ENCODE results near the gene KCTD16. TPM values are rescaled to one million over a fixed set of nuclear protein-coding genes. Genes with fewer than 3 reads are reported as not detected.
A peak's percentile ranks its signal among the peaks of the same experiment; 100 is the strongest.

Gene KCTD16
- polyA plus RNA-seq, 4 donors, result under 0.01 to 1.8 (median 0.10) TPM

GRCh38 chr5:144438237-144438636 lies 267.6 kb downstream of the KCTD16 start:
- Histone ChIP-seq H3K27ac (ENCODE audit: low read depth in 1 of 3, low read length in 2 of 3) (no peak overlapping the region), H3K4me3 (ENCODE audit: low read depth in 1 of 3, low read length in 3 of 3) (no peak overlapping the region), H3K36me3 (ENCODE audit: control insufficient read depth in 3 of 3, insufficient read depth in 2 of 3, low read depth in 1 of 3, low read length in 3 of 3) (no peaks in the 10 kb centered on the region), H3K4me1 (ENCODE audit: control insufficient read depth in 3 of 3, insufficient read depth in 2 of 3, low read depth in 1 of 3, low read length in 2 of 3) (no peaks in the 10 kb centered on the region), H3K9me3 (ENCODE audit: control insufficient read depth in 2 of 2, insufficient read depth in 1 of 2, low read depth in 1 of 2, low read length in 1 of 2) (no peaks in the 10 kb centered on the region), H3K27me3 (ENCODE audit: control insufficient read depth in 3 of 3, insufficient read depth in 3 of 3, low read length in 3 of 3) (no peaks in the 10 kb centered on the region)
- DNase-seq, result no peak
- WGBS, 3 donors, result 85 to 91% (median 91%) methylated on average over 4 of the region's 4 CpGs
- no peak for FAIRE-seq

- H3K9me3 ChIP-seq (ENCODE audit: control insufficient read depth in 2 of 2, insufficient read depth in 1 of 2, low read depth in 1 of 2, low read length in 1 of 2), result no peaks in the 10 kb centered on the region
- no peak for FAIRE-seq
- H3K27me3 ChIP-seq (ENCODE audit: control insufficient read depth in 3 of 3, insufficient read depth in 3 of 3, low read length in 3 of 3), result no peaks in the 10 kb centered on the region
- H3K27ac ChIP-seq (ENCODE audit: low read depth in 1 of 3, low read length in 2 of 3), result no peak overlapping the region
- 59 to 78% (median 64%) methylated on average over 2 of the region's 2 CpGs for WGBS, 3 donors
- no peak overlapping the region for H3K4me3 ChIP-seq (ENCODE audit: low read depth in 1 of 3, low read length in 3 of 3)
- H3K36me3 ChIP-seq (ENCODE audit: control insufficient read depth in 3 of 3, insufficient read depth in 2 of 3, low read depth in 1 of 3, low read length in 3 of 3), result no peaks in the 10 kb centered on the region
- no peak for DNase-seq
- H3K4me1 ChIP-seq (ENCODE audit: control insufficient read depth in 3 of 3, insufficient read depth in 2 of 3, low read depth in 1 of 3, low read length in 2 of 3), result no peaks in the 10 kb centered on the region
Measured at GRCh38 chr5:144448457-144448856, 277.8 kb downstream of the KCTD16 start.

- Histone ChIP-seq H3K4me3 (ENCODE audit: low read depth in 1 of 3, low read length in 3 of 3) (no peak overlapping the region), H3K4me1 (ENCODE audit: control insufficient read depth in 3 of 3, insufficient read depth in 2 of 3, low read depth in 1 of 3, low read length in 2 of 3) (no peaks in the 10 kb centered on the region), H3K27me3 (ENCODE audit: control insufficient read depth in 3 of 3, insufficient read depth in 3 of 3, low read length in 3 of 3) (no peaks in the 10 kb centered on the region), H3K36me3 (ENCODE audit: control insufficient read depth in 3 of 3, insufficient read depth in 2 of 3, low read depth in 1 of 3, low read length in 3 of 3) (no peaks in the 10 kb centered on the region), H3K9me3 (ENCODE audit: control insufficient read depth in 2 of 2, insufficient read depth in 1 of 2, low read depth in 1 of 2, low read length in 1 of 2) (no peaks in the 10 kb centered on the region), H3K27ac (ENCODE audit: low read depth in 1 of 3, low read length in 2 of 3) (no peak overlapping the region)
- WGBS, 3 donors, result 44 to 76% (median 52%) methylated on average over 2 of the region's 2 CpGs
- peak in 1 of 2 donors; percentile 31 for DNase-seq
- no peak for FAIRE-seq
Measured at GRCh38 chr5:144451187-144451973, 280.7 kb downstream of the KCTD16 start.

GRCh38 chr5:144453753-144454152 lies 283.1 kb downstream of the KCTD16 start:
- no peak for FAIRE-seq

GRCh38 chr5:144457160-144457559 lies 286.5 kb downstream of the KCTD16 start:
- 54 to 61% (median 56%) methylated on average over 3 of the region's 3 CpGs for WGBS, 3 donors
- Histone ChIP-seq H3K4me1 (ENCODE audit: control insufficient read depth in 3 of 3, insufficient read depth in 2 of 3, low read depth in 1 of 3, low read length in 2 of 3) (no peaks in the 10 kb centered on the region), H3K4me3 (ENCODE audit: low read depth in 1 of 3, low read length in 3 of 3) (no peak overlapping the region), H3K27ac (ENCODE audit: low read depth in 1 of 3, low read length in 2 of 3) (no peak overlapping the region), H3K36me3 (ENCODE audit: control insufficient read depth in 3 of 3, insufficient read depth in 2 of 3, low read depth in 1 of 3, low read length in 3 of 3) (no peaks in the 10 kb centered on the region), H3K27me3 (ENCODE audit: control insufficient read depth in 3 of 3, insufficient read depth in 3 of 3, low read length in 3 of 3) (no peaks in the 10 kb centered on the region), H3K9me3 (ENCODE audit: control insufficient read depth in 2 of 2, insufficient read depth in 1 of 2, low read depth in 1 of 2, low read length in 1 of 2) (no peaks in the 10 kb centered on the region)
- DNase-seq (no peak), FAIRE-seq (no peak)

More at GRCh38 chr5:144453753-144454152, 283.1 kb downstream of the KCTD16 start:
- WGBS, 3 donors, result 35 to 56% (median 36%) methylated on average over 4 of the region's 4 CpGs
- no peaks in the 10 kb centered on the region for H3K4me1 ChIP-seq (ENCODE audit: control insufficient read depth in 3 of 3, insufficient read depth in 2 of 3, low read depth in 1 of 3, low read length in 2 of 3)
- H3K9me3 ChIP-seq (ENCODE audit: control insufficient read depth in 2 of 2, insufficient read depth in 1 of 2, low read depth in 1 of 2, low read length in 1 of 2), result no peaks in the 10 kb centered on the region
- no peaks in the 10 kb centered on the region for H3K27me3 ChIP-seq (ENCODE audit: control insufficient read depth in 3 of 3, insufficient read depth in 3 of 3, low read length in 3 of 3)
- no peak for DNase-seq
- no peak overlapping the region for H3K4me3 ChIP-seq (ENCODE audit: low read depth in 1 of 3, low read length in 3 of 3)
- H3K36me3 ChIP-seq (ENCODE audit: control insufficient read depth in 3 of 3, insufficient read depth in 2 of 3, low read depth in 1 of 3, low read length in 3 of 3), result no peaks in the 10 kb centered on the region
- H3K27ac ChIP-seq (ENCODE audit: low read depth in 1 of 3, low read length in 2 of 3), result no peak overlapping the region

GRCh38 chr5:144458216-144458615 lies 287.5 kb downstream of the KCTD16 start:
- DNase-seq (no peak), FAIRE-seq (no peak)
- Histone ChIP-seq H3K4me1 (ENCODE audit: control insufficient read depth in 3 of 3, insufficient read depth in 2 of 3, low read depth in 1 of 3, low read length in 2 of 3) (no peaks in the 10 kb centered on the region), H3K4me3 (ENCODE audit: low read depth in 1 of 3, low read length in 3 of 3) (no peak overlapping the region), H3K36me3 (ENCODE audit: control insufficient read depth in 3 of 3, insufficient read depth in 2 of 3, low read depth in 1 of 3, low read length in 3 of 3) (no peaks in the 10 kb centered on the region), H3K9me3 (ENCODE audit: control insufficient read depth in 2 of 2, insufficient read depth in 1 of 2, low read depth in 1 of 2, low read length in 1 of 2) (no peaks in the 10 kb centered on the region), H3K27ac (ENCODE audit: low read depth in 1 of 3, low read length in 2 of 3) (no peak overlapping the region), H3K27me3 (ENCODE audit: control insufficient read depth in 3 of 3, insufficient read depth in 3 of 3, low read length in 3 of 3) (no peaks in the 10 kb centered on the region)
- WGBS, 3 donors, result 88 to 92% (median 88%) methylated on average over 4 of the region's 4 CpGs

- DNase-seq, result no peak
- no peaks in the 10 kb centered on the region for H3K27me3 ChIP-seq (ENCODE audit: control insufficient read depth in 3 of 3, insufficient read depth in 3 of 3, low read length in 3 of 3)
- WGBS, 3 donors, result 19 to 56% (median 32%) methylated on average over 1 of the region's 1 CpG
Measured at GRCh38 chr5:144460600-144460999, 289.9 kb downstream of the KCTD16 start.

GRCh38 chr5:144462577-144462976 lies 291.9 kb downstream of the KCTD16 start:
- Histone ChIP-seq H3K4me3 (ENCODE audit: low read depth in 1 of 3, low read length in 3 of 3) (no peak overlapping the region), H3K9me3 (ENCODE audit: control insufficient read depth in 2 of 2, insufficient read depth in 1 of 2, low read depth in 1 of 2, low read length in 1 of 2) (no peaks in the 10 kb centered on the region), H3K4me1 (ENCODE audit: control insufficient read depth in 3 of 3, insufficient read depth in 2 of 3, low read depth in 1 of 3, low read length in 2 of 3) (no peaks in the 10 kb centered on the region), H3K36me3 (ENCODE audit: control insufficient read depth in 3 of 3, insufficient read depth in 2 of 3, low read depth in 1 of 3, low read length in 3 of 3) (no peaks in the 10 kb centered on the region), H3K27me3 (ENCODE audit: control insufficient read depth in 3 of 3, insufficient read depth in 3 of 3, low read length in 3 of 3) (no peaks in the 10 kb centered on the region), H3K27ac (ENCODE audit: low read depth in 1 of 3, low read length in 2 of 3) (no peak overlapping the region)
- FAIRE-seq (no peak), DNase-seq (no peak)
- WGBS, 3 donors, result 87 to 92% (median 90%) methylated on average over 2 of the region's 2 CpGs

More at GRCh38 chr5:144460600-144460999, 289.9 kb downstream of the KCTD16 start:
- Histone ChIP-seq H3K9me3 (ENCODE audit: control insufficient read depth in 2 of 2, insufficient read depth in 1 of 2, low read depth in 1 of 2, low read length in 1 of 2) (no peaks in the 10 kb centered on the region), H3K4me1 (ENCODE audit: control insufficient read depth in 3 of 3, insufficient read depth in 2 of 3, low read depth in 1 of 3, low read length in 2 of 3) (no peaks in the 10 kb centered on the region), H3K36me3 (ENCODE audit: control insufficient read depth in 3 of 3, insufficient read depth in 2 of 3, low read depth in 1 of 3, low read length in 3 of 3) (no peaks in the 10 kb centered on the region), H3K27ac (ENCODE audit: low read depth in 1 of 3, low read length in 2 of 3) (no peak overlapping the region), H3K4me3 (ENCODE audit: low read depth in 1 of 3, low read length in 3 of 3) (no peak overlapping the region)
- FAIRE-seq, result no peak
